ENCODE results near the gene CD81. TPM values are rescaled to one million over a fixed set of nuclear protein-coding genes. Genes with fewer than 3 reads are reported as not detected.
A peak's percentile ranks its signal among the peaks of the same experiment; 100 is the strongest.

Gene CD81
- total RNA-seq, 2 experiments from 2014 or later: 118 to 145 TPM

DNA sequence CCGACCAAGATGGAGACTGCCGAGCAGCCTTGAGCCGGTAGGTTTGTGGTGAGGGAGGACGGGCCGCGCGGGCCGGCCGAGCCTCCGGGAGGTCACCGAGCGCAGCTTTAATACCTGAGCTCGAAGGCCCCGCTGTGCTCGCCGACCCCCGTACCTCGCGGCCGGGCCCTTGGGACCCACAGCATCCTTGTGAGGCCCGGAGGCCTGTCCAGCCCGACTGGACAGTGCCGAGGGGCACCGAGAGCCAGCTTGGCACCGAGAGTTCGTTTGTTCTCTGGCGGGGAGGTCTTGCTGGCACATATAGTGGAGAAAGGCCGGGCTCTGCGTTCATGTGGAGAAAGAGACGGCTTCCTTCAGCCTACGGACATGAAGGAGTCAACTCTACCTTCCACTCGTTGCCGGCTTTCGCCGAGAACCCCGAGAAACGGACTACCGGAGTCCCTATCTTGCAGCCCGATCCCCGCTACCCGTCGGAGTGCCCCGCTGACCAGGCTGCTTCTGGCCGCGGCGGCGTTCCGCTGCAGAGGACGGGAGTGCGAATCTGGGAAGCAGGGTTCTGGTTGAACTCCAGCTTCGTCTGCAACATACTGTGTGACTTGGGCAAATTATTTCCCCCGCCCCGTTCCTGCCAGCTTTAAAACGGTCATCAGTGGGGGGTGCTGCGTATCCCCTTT lies 23.8 kb downstream of the CD81 start:
- ChIA-PET CTCF (interaction anchor here (0.6 to 3.1 kb wide), 12 partner anchors 8 to 589 kb away, joined by 3 to 14 read pairs (median 3); partner anchors contain the start of gene INS), POLR2A (interaction anchor here (0.7 to 1.3 kb wide), 4 partner anchors 18 to 588 kb away, joined by 4 to 6 read pairs (median 5); partner anchors contain the start of gene CD81)
- H3K4me1 Mint-ChIP-seq: peaks cover 16% of the 10 kb centered on the region
- no peak for ATAC-seq
- H3K27ac Mint-ChIP-seq: peak overlapping the region; percentile 73
- H3K9me3 Mint-ChIP-seq (ENCODE audit: low read depth): no peaks in the 10 kb centered on the region
- DNase-seq: no peak
- intact Hi-C loops (cut with DNase I, micrococcal nuclease): loop anchor here (1.0 to 5.0 kb wide), 17 partner anchors 18 to 1021 kb away; partner anchors contain the start of genes C11orf21 (in 1 of the 2), CARS1 (in 1 of the 2), CD81 (in 1 of the 2) and CDKN1C (in 1 of the 2)
- peaks cover 9% of the 10 kb centered on the region for H3K36me3 Mint-ChIP-seq (ENCODE audit: low read depth)
- H3K27me3 Mint-ChIP-seq: no peaks in the 10 kb centered on the region
- H3K4me3 Mint-ChIP-seq: peak overlapping the region; percentile 87

DNA sequence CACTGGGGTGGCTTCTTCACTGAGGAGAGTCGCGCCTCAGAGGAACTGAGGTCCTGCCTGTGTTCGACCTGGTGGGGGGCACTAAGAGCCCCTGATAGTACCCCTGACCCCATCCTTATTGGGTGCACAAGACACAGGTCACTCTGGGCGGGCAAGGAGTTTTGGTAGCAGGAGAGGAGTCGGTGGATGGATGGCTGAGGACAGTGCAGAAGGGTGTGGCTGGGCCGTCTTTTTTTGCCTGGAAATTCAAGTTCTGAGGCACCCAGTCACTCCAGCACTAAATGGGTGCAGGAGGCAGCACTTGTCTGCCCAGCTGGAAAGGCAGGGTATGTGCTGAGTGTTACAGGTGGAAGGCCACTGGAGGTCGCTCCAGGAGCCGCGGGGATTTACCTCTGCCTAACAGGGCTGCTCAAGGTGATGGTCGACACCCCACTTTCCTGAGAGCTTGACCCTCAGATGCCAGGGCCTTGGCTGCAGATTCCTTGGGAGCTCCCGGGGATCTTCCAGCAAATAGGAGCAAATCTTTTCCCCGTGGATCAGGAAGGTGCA lies 24.4 kb downstream of the CD81 start:
- intact Hi-C loops (cut with DNase I, micrococcal nuclease): loop anchor here (2.0 to 5.0 kb wide), 6 partner anchors 204 to 1021 kb away; partner anchors contain the start of genes CARS1 (in 1 of the 2), CTSD (in 1 of the 2), LSP1 (in 1 of the 2) and ZNF195 (in 1 of the 2)
- Mint-ChIP-seq H3K4me3 (peak overlapping the region; percentile 87), H3K27ac (peak overlapping the region; percentile 73), H3K36me3 (ENCODE audit: low read depth) (peaks cover 9% of the 10 kb centered on the region), H3K9me3 (ENCODE audit: low read depth) (no peaks in the 10 kb centered on the region), H3K27me3 (no peaks in the 10 kb centered on the region), H3K4me1 (peaks cover 16% of the 10 kb centered on the region)
- ChIA-PET POLR2A (interaction anchor here (0.9 to 1.1 kb wide), 2 partner anchors 19 to 588 kb away, joined by 4 to 5 read pairs; no protein-coding TSS in a partner anchor), CTCF (interaction anchor here (3.1 kb wide), 1 partner anchor 18 kb away, joined by 14 read pairs; no protein-coding TSS in a partner anchor)
- ATAC-seq (no peak), DNase-seq (no peak)

DNA sequence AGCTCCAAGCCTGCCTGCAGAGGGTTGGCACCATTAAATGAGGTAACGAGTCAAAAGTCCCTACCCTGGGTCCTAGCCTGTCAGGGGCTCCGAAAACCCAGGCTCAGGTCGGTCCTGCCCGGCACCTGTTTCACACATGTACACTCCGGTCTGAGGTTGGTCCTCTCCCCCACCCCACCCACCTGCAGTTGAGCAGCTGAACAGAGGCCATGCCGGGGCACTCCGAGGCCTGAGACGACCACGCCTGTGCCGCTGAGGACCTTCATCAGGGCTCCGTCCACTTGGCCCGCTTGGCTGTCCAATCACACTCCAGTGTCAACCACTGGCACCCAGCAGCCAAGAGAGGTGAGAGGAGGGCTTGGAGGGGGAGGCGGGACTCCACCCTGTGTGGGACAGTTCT lies 25.0 kb downstream of the CD81 start:
- Mint-ChIP-seq H3K27ac (no peak overlapping the region), H3K27me3 (no peaks in the 10 kb centered on the region), H3K4me3 (peak overlapping the region; percentile 87), H3K36me3 (ENCODE audit: low read depth) (peaks cover 9% of the 10 kb centered on the region), H3K9me3 (ENCODE audit: low read depth) (no peaks in the 10 kb centered on the region), H3K4me1 (peaks cover 16% of the 10 kb centered on the region)
- ATAC-seq: no peak
- CTCF ChIA-PET: interaction anchor here (0.7 to 3.1 kb wide), 2 partner anchors 18 to 96 kb away, joined by 3 to 14 read pairs; no protein-coding TSS in a partner anchor
- intact Hi-C loops (cut with DNase I, micrococcal nuclease): loop anchor here (5.0 kb wide), 5 partner anchors 205 to 1020 kb away; partner anchors contain the start of genes CTSD (in 1 of the 2), LSP1 (in 1 of the 2) and ZNF195 (in 1 of the 2)
- DNase-seq: no peak
- POLR2A ChIA-PET: no interaction called here

DNA sequence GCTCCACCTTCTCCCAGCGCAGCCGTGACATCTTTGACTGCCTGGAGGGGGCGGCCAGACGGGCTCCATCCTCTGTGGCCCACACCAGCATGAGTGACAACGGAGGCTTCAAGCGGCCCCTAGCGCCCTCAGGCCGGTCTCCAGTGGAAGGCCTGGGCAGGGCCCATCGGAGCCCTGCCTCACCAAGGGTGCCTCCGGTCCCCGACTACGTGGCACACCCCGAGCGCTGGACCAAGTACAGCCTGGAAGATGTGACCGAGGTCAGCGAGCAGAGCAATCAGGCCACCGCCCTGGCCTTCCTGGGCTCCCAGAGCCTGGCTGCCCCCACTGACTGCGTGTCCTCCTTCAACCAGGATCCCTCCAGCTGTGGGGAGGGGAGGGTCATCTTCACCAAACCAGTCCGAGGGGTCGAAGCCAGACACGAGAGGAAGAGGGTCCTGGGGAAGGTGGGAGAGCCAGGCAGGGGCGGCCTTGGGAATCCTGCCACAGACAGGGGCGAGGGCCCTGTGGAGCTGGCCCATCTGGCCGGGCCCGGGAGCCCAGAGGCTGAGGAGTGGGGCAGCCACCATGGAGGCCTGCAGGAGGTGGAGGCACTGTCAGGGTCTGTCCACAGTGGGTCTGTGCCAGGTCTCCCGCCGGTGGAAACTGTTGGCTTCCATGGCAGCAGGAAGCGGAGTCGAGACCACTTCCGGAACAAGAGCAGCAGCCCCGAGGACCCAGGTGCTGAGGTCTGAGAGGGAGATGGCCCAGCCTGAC lies 26.0 kb downstream of the CD81 start:
- Mint-ChIP-seq H3K27me3 (no peaks in the 10 kb centered on the region), H3K9me3 (ENCODE audit: low read depth) (no peaks in the 10 kb centered on the region), H3K4me3 (peak overlapping the region; percentile 87), H3K27ac (no peak overlapping the region), H3K36me3 (ENCODE audit: low read depth) (peaks cover 9% of the 10 kb centered on the region), H3K4me1 (peaks cover 16% of the 10 kb centered on the region)
- CTCF ChIA-PET: interaction anchor here (0.7 kb wide), 2 partner anchors 97 to 128 kb away, joined by 3 to 4 read pairs; no protein-coding TSS in a partner anchor
- POLR2A ChIA-PET: no interaction called here
- ATAC-seq: no peak
- DNase-seq: no peak
- intact Hi-C loops (cut with DNase I, micrococcal nuclease): loop anchor here (5.0 kb wide), 5 partner anchors 206 to 1019 kb away; partner anchors contain the start of genes CTSD (in 1 of the 2), LSP1 (in 1 of the 2) and ZNF195 (in 1 of the 2)

DNA sequence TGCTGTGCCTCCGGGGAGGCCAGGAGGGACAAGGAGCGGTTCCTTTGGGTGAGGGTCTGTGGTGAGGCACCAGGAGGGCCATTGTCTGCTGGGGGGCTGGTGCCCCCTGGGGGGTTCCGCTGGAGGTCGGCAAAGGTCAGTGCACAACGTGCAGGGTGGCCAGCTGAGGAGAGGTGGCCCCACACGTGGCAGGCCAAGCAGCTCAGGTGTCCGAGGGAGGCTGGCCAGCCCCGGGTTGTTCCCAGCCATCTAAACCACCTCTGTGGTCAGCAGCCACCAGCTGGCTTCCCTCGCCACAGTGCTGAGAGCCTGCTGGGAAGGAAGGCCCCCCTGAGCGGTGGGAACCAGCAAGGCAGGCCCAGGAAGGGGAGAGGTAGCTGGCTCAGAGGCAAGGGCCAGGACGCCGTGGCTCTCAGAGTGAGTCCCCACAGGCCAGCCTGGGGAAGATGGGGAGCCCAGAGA lies 27.7 kb downstream of the CD81 start:
- intact Hi-C loops (cut with DNase I, micrococcal nuclease): loop anchor here (5.0 kb wide), 5 partner anchors 207 to 1018 kb away; partner anchors contain the start of genes CTSD (in 1 of the 2), LSP1 (in 1 of the 2) and ZNF195 (in 1 of the 2)
- no peak for DNase-seq
- Mint-ChIP-seq H3K4me1 (peaks cover 13% of the 10 kb centered on the region), H3K9me3 (ENCODE audit: low read depth) (no peaks in the 10 kb centered on the region), H3K4me3 (no peak overlapping the region), H3K27me3 (no peaks in the 10 kb centered on the region), H3K36me3 (ENCODE audit: low read depth) (peaks cover 9% of the 10 kb centered on the region), H3K27ac (no peak overlapping the region)
- ATAC-seq: no peak
- CTCF ChIA-PET: no interaction called here
- POLR2A ChIA-PET: no interaction called here

DNA sequence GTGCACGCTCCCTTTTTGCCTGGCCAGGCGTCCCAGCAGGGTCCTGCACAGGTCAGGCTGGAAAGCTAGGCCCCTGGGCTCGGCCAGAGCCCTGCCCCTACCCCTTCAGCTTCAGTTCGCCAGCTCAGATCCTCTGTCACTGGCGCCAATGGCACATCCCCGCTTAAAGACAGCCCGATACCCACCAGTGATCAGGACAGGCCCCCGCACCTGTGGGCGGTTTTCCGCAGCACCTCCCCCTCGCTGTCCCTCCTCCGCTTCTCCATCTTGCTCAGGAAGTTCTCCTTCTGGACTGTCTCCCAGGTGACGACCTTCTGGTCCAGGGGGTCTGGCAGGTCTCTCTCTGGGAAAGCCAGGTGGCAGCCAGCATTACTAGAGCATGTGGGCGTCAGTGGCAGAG lies 29.3 kb downstream of the CD81 start:
- ChIA-PET POLR2A (no interaction called here), CTCF (no interaction called here)
- intact Hi-C loops (cut with DNase I, micrococcal nuclease): no loop called here
- DNase-seq (no peak), ATAC-seq (no peak)
- Mint-ChIP-seq H3K27me3 (no peaks in the 10 kb centered on the region), H3K9me3 (ENCODE audit: low read depth) (no peaks in the 10 kb centered on the region), H3K27ac (no peak overlapping the region), H3K4me3 (no peak overlapping the region), H3K36me3 (ENCODE audit: low read depth) (peaks cover 7% of the 10 kb centered on the region), H3K4me1 (peaks cover 11% of the 10 kb centered on the region)

DNA sequence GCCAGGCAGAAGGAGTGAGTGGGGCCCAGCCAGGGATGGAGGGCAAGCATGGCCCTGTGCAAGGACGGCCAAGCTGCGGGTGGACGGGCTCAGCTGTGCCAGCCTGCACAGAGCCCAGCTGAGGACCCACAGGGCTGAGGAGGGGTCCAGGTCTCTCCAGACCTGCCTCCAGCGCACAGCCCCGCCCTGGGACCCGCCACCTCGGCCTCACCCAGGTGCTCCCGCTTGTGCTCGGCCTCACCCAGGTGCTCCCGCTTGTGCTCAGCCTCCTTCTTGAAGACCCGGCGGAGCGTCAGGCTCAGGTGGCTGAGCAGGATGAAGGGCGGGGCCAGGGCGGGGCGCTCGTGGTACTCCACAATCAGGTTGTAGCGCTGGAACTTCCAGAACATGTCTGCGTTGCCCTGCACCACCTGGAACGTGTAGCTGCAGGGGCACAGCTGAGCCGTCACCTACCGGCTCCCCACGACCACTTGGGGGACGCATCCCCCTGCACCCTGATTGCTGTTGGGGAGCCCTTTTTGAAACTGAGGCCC lies 29.8 kb downstream of the CD81 start:
- POLR2A ChIA-PET: no interaction called here
- Mint-ChIP-seq H3K4me1 (peaks cover 7% of the 10 kb centered on the region), H3K4me3 (no peak overlapping the region), H3K27ac (no peak overlapping the region), H3K27me3 (no peaks in the 10 kb centered on the region), H3K36me3 (ENCODE audit: low read depth) (peaks cover 7% of the 10 kb centered on the region), H3K9me3 (ENCODE audit: low read depth) (no peaks in the 10 kb centered on the region)
- CTCF ChIA-PET: no interaction called here
- no peak for ATAC-seq
- DNase-seq: no peak
- intact Hi-C loops (cut with DNase I, micrococcal nuclease): no loop called here

DNA sequence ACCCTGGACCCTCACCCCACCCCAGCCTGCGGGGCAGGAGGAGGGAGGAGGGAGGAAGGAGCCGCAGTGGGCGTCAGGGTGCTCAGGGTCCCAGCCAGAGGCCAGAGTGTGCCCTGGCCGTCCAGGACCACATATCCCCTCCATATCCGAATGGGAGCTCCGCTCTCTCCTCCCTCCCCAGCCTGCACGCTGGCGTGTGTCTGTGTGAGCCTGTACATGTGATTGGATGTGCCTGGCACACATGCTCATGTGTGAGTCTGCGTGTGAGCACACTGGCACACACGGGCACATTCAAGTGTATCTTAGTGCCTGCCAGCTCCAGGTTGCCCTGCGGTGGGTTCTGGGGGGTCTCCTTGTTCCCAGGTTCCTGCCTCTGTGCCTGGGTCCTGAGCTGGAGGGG lies 31.6 kb downstream of the CD81 start:
- ChIA-PET POLR2A (no interaction called here), CTCF (interaction anchor here (1.1 to 2.5 kb wide), 3 partner anchors 8 to 16 kb away, joined by 4 to 9 read pairs (median 4); partner anchors contain the start of gene TSSC4)
- DNase-seq (no peak), ATAC-seq (no peak)
- no peak overlapping the region for H3K4me3 Mint-ChIP-seq
- no peaks in the 10 kb centered on the region for H3K4me1 Mint-ChIP-seq
- no peak overlapping the region for H3K27ac Mint-ChIP-seq
- no peaks in the 10 kb centered on the region for H3K36me3 Mint-ChIP-seq (ENCODE audit: low read depth)
- no peaks in the 10 kb centered on the region for H3K9me3 Mint-ChIP-seq (ENCODE audit: low read depth)
- H3K27me3 Mint-ChIP-seq: no peaks in the 10 kb centered on the region
- intact Hi-C loops (cut with DNase I, micrococcal nuclease): no loop called here

DNA sequence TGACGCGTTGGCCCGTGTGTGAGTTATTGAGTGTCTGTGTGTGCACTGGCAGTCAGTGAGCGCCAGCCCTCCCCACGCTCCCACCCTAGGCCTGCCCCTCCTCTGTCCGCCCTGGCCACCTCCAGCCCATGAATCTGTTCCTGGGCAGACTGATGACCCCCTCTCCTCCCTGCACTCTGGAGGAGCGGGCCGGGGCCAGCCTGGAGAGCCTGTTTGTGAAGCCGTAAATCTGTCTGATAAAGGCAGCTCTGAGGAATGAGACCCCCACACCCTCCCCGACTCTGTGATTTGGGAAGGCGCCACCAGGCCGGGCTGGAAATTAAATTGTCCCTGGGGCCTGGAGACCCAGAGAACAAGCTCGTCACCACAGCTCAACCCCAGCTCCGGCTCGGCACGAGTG lies 32.0 kb downstream of the CD81 start:
- no peak for ATAC-seq
- H3K9me3 Mint-ChIP-seq (ENCODE audit: low read depth): no peaks in the 10 kb centered on the region
- DNase-seq: no peak
- H3K4me3 Mint-ChIP-seq: no peak overlapping the region
- H3K4me1 Mint-ChIP-seq: no peaks in the 10 kb centered on the region
- H3K27ac Mint-ChIP-seq: no peak overlapping the region
- ChIA-PET CTCF (interaction anchor here (0.7 to 2.5 kb wide), 4 partner anchors 9 to 128 kb away, joined by 3 to 9 read pairs (median 4); partner anchors contain the start of gene TSSC4), POLR2A (no interaction called here)
- no peaks in the 10 kb centered on the region for H3K27me3 Mint-ChIP-seq
- H3K36me3 Mint-ChIP-seq (ENCODE audit: low read depth): no peaks in the 10 kb centered on the region
- intact Hi-C loops (cut with DNase I, micrococcal nuclease): no loop called here

DNA sequence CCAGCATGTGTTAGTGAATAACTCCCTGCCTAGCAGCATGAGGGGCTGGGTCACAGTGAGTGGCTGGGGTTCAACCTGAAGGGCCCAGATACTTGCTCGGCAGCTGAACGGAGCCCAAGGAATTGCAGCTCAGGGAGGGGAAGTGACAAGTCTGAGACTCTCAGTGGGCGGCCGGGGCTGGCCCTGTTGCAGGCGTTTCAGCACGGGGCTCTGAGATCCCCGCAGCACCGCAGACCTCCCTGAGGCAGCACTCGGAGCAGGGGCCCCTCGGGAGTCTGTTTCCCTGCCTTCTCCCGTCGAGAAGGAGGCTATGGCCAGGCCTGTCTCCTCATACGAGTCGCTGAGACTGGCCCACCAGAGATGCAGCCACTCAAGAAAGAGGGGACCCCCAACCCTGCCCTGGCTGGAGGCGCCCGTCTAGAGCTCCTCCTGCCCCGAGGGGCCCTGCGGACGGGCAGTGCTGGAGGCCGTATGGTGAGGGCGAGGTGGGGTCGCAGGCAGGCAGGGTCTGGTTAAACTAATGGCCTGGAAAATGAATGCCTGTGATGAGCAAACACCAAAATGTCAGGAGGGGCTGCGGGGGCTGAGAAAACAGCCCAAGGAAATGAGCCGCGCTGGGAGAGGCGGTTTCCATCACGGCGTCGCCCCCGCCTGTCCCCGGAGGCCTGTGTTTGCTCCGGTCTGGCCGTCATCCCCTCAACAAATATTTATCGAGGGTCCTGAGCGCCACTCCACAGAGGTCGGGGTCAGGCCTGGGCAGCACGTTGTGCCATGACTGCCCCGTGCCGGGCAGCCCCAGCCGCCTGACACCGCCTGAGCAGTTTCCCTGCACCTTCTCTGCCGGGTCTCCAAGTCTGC lies 32.7 kb downstream of the CD81 start:
- H3K36me3 Mint-ChIP-seq (ENCODE audit: low read depth): no peaks in the 10 kb centered on the region
- H3K27ac Mint-ChIP-seq: no peak overlapping the region
- no peak for DNase-seq
- ATAC-seq: no peak
- no peak overlapping the region for H3K4me3 Mint-ChIP-seq
- ChIA-PET CTCF (interaction anchor here (0.7 to 2.5 kb wide), 4 partner anchors 9 to 127 kb away, joined by 3 to 9 read pairs (median 4); partner anchors contain the start of gene TSSC4), POLR2A (no interaction called here)
- no peaks in the 10 kb centered on the region for H3K9me3 Mint-ChIP-seq (ENCODE audit: low read depth)
- intact Hi-C loops (cut with DNase I, micrococcal nuclease): no loop called here
- H3K4me1 Mint-ChIP-seq: no peaks in the 10 kb centered on the region
- no peaks in the 10 kb centered on the region for H3K27me3 Mint-ChIP-seq

Data from activated CD4-positive, alpha-beta T cell treated with anti-CD3 and anti-CD28 coated beads for 36 hours (primary cell).